SK-N-SH (cell line): ENCODE measurements around the gene RNGTT. TPM values are rescaled to one million over a fixed set of nuclear protein-coding genes. Genes with fewer than 3 reads are reported as not detected.
A peak's percentile ranks its signal among the peaks of the same experiment; 100 is the strongest.

Experiments used
- CTCF ChIA-PET: fragments of 300-600, 350-600 bp; formaldehyde crosslinking; extraction: SDS; loops from one replicate; lab custom pipeline; 2021; lab: Yijun Ruan, JAX
- POLR2A ChIA-PET: fragments of 350-600 bp; sonication (Branson Sonifier 250); formaldehyde crosslinking; extraction: SDS; loops from one replicate; lab custom pipeline; 2020; ENCODE audit warnings: antibody characterized with exemption, inconsistent platforms; lab: Yijun Ruan, JAX
- DNase-seq: peaks from one replicate; pipeline ENCODE4 v3.0.0; 2012
- H2AFZ ChIP-seq: fragments of 200-600 bp; sonication (generic); 2 replicates; pipeline ENCODE4 v1.8.1; 2016; ENCODE audit warnings: antibody characterized with exemption, mild to moderate bottlenecking, low read depth
- H3F3A ChIP-seq: fragments of 200-600 bp; sonication (generic); replicated peaks from 2 replicates; pipeline ENCODE3; 2016; ENCODE audit warnings: antibody characterized with exemption, mild to moderate bottlenecking; ENCODE audit not compliant: insufficient read depth
- H3K27ac ChIP-seq, 2 experiments: fragments of 200-500 bp in 1 of 2; fragments of 200-600 bp in 1 of 2; sonication (Bioruptor generic) in 1 of 2; sonication (generic), shearing (Covaris generic) in 1 of 2; 2 replicates each; pipeline versions ENCODE4 v1.5.1 to v1.6.1; 2014 to 2016; ENCODE audit warnings: low read depth in 2 of 2, inconsistent platforms in 1 of 2, low read length in 1 of 2, mild to moderate bottlenecking in 1 of 2, mixed read lengths in 1 of 2
- H3K27me3 ChIP-seq: fragments of 200-600 bp; sonication (generic), shearing (Covaris generic); 2 replicates; pipeline ENCODE4 v1.6.1; 2016; ENCODE audit warnings: mixed run types; ENCODE audit not compliant: insufficient read depth
- H3K36me3 ChIP-seq, 2 experiments: fragments of 200-500 bp in 1 of 2; fragments of 200-600 bp in 1 of 2; sonication (Bioruptor generic) in 1 of 2; sonication (generic) in 1 of 2; replicated peaks in 1 of 2; 2 replicates each; pipeline versions ENCODE3 to v1.5.1; 2014 to 2016; ENCODE audit warnings: low read length in 1 of 2, mild to moderate bottlenecking in 1 of 2; ENCODE audit not compliant: insufficient read depth in 2 of 2, control insufficient read depth in 1 of 2
- H3K4me1 ChIP-seq, 2 experiments: fragments of 200-500 bp in 1 of 2; fragments of 200-600 bp in 1 of 2; sonication (Bioruptor generic) in 1 of 2; sonication (generic), shearing (Covaris generic) in 1 of 2; 2 replicates each; pipeline versions ENCODE4 v1.5.1 to v1.6.1; 2014 to 2016; ENCODE audit warnings: low read depth in 1 of 2, low read length in 1 of 2, mixed run types in 1 of 2; ENCODE audit not compliant: insufficient read depth in 2 of 2, control insufficient read depth in 1 of 2
- H3K4me2 ChIP-seq: fragments of 200-600 bp; sonication (generic), shearing (Covaris generic); 2 replicates; pipeline ENCODE4 v1.6.1; 2017; ENCODE audit warnings: mixed run types
- H3K4me3 ChIP-seq, 2 experiments: fragments of 200-500 bp in 1 of 2; fragments of 200-600 bp in 1 of 2; sonication (Bioruptor generic) in 1 of 2; sonication (generic), shearing (Covaris generic) in 1 of 2; 2 replicates each; pipeline versions ENCODE4 v1.5.1 to v1.8.1; 2014 to 2016; ENCODE audit warnings: low read depth in 2 of 2, inconsistent platforms in 1 of 2, low read length in 1 of 2, mild to moderate bottlenecking in 1 of 2, mixed read lengths in 1 of 2, moderate library complexity in 1 of 2
- H3K79me2 ChIP-seq: fragments of 200-600 bp; sonication (generic); 2 replicates; pipeline ENCODE4 v1.8.1; 2017; ENCODE audit warnings: mild to moderate bottlenecking; ENCODE audit not compliant: insufficient read depth
- H3K9ac ChIP-seq: fragments of 200-600 bp; sonication (generic); 2 replicates; pipeline ENCODE4 v1.6.1; 2017; ENCODE audit warnings: mixed run types
- H3K9me2 ChIP-seq: fragments of 200-600 bp; sonication (generic); 2 replicates; pipeline ENCODE4 v1.6.1; 2017; ENCODE audit warnings: mixed run types
- H3K9me3 ChIP-seq: fragments of 200-600 bp; sonication (generic); 2 replicates; pipeline ENCODE4 v1.6.1; 2017; ENCODE audit warnings: mixed run types, mild to moderate bottlenecking, moderate library complexity
- H4K20me1 ChIP-seq: fragments of 200-600 bp; sonication (generic); 2 replicates; pipeline ENCODE4 v1.6.1; 2017; ENCODE audit warnings: mild to moderate bottlenecking, mixed run types; ENCODE audit not compliant: insufficient read depth
- EP300 ChIP-seq, 2 experiments: IDR thresholded peaks; 2 replicates each; pipeline versions ENCODE4 v1.4.0 to v1.6.1; 2012; ENCODE audit warnings: borderline replicate concordance in 1 of 2, low read depth in 1 of 2, low read length in 1 of 2
- EZH2phosphoT487 ChIP-seq: fragments of 200-600 bp; sonication (generic); IDR thresholded peaks from 2 replicates; pipeline ENCODE4 v1.6.1; 2017; ENCODE audit warnings: low read depth, mixed run types, mild to moderate bottlenecking, antibody characterized with exemption, moderate library complexity, borderline replicate concordance
- FOXM1 ChIP-seq: IDR thresholded peaks from 2 replicates; pipeline ENCODE4 v1.4.0; 2012; ENCODE audit warnings: low read depth, mild to moderate bottlenecking
- IRF3 ChIP-seq: fragments of 150-350 bp; IDR thresholded peaks from 2 replicates; pipeline ENCODE4 v1.6.1; 2016; ENCODE audit warnings: mild to moderate bottlenecking, low read depth, low read length
- JUND ChIP-seq: IDR thresholded peaks from 2 replicates; pipeline ENCODE4 v1.4.0; 2012
- MAX ChIP-seq: IDR thresholded peaks from 2 replicates; pipeline ENCODE4 v1.4.0; 2012; ENCODE audit warnings: low read depth
- MXI1 ChIP-seq: IDR thresholded peaks from 2 replicates; pipeline ENCODE4 v1.6.1; 2012; ENCODE audit warnings: mild to moderate bottlenecking, low read depth, low read length, improper control_type of control experiment
- NFIC ChIP-seq: IDR thresholded peaks from 2 replicates; pipeline ENCODE4 v1.4.0; 2012; ENCODE audit warnings: borderline replicate concordance
- RAD21 ChIP-seq: IDR thresholded peaks from 2 replicates; pipeline ENCODE4 v1.6.1; 2012; ENCODE audit warnings: mild to moderate bottlenecking, low read length
- SMC3 ChIP-seq: IDR thresholded peaks from 2 replicates; pipeline ENCODE4 v1.6.1; 2012; ENCODE audit warnings: low read depth, low read length, improper control_type of control experiment
- TAF1 ChIP-seq: IDR thresholded peaks from 2 replicates; pipeline ENCODE4 v1.6.1; 2012; ENCODE audit warnings: low read depth, mild to moderate bottlenecking, low read length, moderate library complexity, borderline replicate concordance
- TCF12 ChIP-seq: IDR thresholded peaks from 2 replicates; pipeline ENCODE4 v1.4.0; 2012
- TEAD4 ChIP-seq: IDR thresholded peaks from 2 replicates; pipeline ENCODE4 v1.4.0; 2012; ENCODE audit warnings: mild to moderate bottlenecking, borderline replicate concordance; ENCODE audit not compliant: insufficient read depth
- WGBS: methylation state at CpG from one replicate; pipeline ENCODE4 v1.1.6; 2017; ENCODE audit warnings: low lambda C conversion rate; 5-methylcytosine and 5-hydroxymethylcytosine counted together
- polyA plus RNA-seq, 3 experiments: library from polyadenylated mRNA; depleted of rRNA; stranded (reverse); fragments of >200 nt; gene quantifications; 2 replicates each; pipeline ENCODE4 v1.2.3, GENCODE V29; 2012
- TF ChIP-seq, protein P1 (sequence below): IDR thresholded peaks from 2 replicates; pipeline ENCODE4 v1.6.1; 2012; ENCODE audit warnings: mild to moderate bottlenecking, low read depth, low read length, moderate library complexity
- TF ChIP-seq, protein P2 (sequence below): fragments of 200-600 bp; sonication (generic); IDR thresholded peaks from 2 replicates; pipeline ENCODE4 v1.6.1; 2017; ENCODE audit warnings: antibody characterized with exemption, mild to moderate bottlenecking, moderate library complexity

Gene RNGTT
- polyA plus RNA-seq, 1 of the 3 experiments (the other 2 are of a cell fraction): 3.3 TPM

DNA sequence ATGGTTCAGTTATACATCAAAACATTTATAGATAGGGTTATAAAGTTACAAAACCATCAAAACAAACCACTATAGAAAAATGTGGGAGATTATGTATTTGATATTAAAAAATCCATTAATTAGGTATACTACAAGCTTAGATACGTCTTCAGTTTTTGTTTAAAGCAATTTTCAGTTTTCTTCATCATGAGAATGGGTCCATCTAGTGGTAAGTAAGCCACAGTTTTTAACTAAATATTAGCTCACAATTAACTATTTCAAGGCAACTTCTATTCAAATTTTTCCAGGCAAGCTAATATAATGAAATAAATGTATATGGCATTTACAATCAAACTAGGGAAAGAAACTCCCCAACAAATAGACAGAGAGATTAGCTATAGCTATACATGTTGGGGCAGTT is 44.4 kb downstream of the RNGTT start:
- H3K27ac ChIP-seq: no peak overlapping the region
- no peak overlapping the region for H2AFZ ChIP-seq
- peaks cover 4% of the 10 kb centered on the region; the same call in 1 of the 2 replicates for H3K79me2 ChIP-seq
- no peak overlapping the region for H3K9ac ChIP-seq
- H3K4me1 ChIP-seq: peaks cover 0 to 2% of the 10 kb centered on the region in 2 experiments; a peak in 3 of 4 replicates
- no peaks in the 10 kb centered on the region for H3K9me2 ChIP-seq
- no peak overlapping the region for H3K4me3 ChIP-seq
- no peaks in the 10 kb centered on the region for H4K20me1 ChIP-seq
- CTCF ChIA-PET: interaction anchor here (1.0 to 1.8 kb wide), 9 partner anchors 9 to 989 kb away, joined by 3 to 7 read pairs (median 3); no protein-coding TSS in a partner anchor
- H3K9me3 ChIP-seq: no peaks in the 10 kb centered on the region; the same call in 1 of the 2 replicates
- DNase-seq: no peak
- no peaks in the 10 kb centered on the region for H3K27me3 ChIP-seq
- H3F3A ChIP-seq: no peaks in the 10 kb centered on the region
- H3K36me3 ChIP-seq: peaks cover 2 to 14% of the 10 kb centered on the region in 2 experiments
- WGBS: 87% methylated on average over 1 of the region's 1 CpG
- POLR2A ChIA-PET: no interaction called here
- H3K4me2 ChIP-seq: no peak overlapping the region
- TF ChIP-seq, protein P1, sequence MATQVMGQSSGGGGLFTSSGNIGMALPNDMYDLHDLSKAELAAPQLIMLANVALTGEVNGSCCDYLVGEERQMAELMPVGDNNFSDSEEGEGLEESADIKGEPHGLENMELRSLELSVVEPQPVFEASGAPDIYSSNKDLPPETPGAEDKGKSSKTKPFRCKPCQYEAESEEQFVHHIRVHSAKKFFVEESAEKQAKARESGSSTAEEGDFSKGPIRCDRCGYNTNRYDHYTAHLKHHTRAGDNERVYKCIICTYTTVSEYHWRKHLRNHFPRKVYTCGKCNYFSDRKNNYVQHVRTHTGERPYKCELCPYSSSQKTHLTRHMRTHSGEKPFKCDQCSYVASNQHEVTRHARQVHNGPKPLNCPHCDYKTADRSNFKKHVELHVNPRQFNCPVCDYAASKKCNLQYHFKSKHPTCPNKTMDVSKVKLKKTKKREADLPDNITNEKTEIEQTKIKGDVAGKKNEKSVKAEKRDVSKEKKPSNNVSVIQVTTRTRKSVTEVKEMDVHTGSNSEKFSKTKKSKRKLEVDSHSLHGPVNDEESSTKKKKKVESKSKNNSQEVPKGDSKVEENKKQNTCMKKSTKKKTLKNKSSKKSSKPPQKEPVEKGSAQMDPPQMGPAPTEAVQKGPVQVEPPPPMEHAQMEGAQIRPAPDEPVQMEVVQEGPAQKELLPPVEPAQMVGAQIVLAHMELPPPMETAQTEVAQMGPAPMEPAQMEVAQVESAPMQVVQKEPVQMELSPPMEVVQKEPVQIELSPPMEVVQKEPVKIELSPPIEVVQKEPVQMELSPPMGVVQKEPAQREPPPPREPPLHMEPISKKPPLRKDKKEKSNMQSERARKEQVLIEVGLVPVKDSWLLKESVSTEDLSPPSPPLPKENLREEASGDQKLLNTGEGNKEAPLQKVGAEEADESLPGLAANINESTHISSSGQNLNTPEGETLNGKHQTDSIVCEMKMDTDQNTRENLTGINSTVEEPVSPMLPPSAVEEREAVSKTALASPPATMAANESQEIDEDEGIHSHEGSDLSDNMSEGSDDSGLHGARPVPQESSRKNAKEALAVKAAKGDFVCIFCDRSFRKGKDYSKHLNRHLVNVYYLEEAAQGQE: no peak
- TF ChIP-seq TAF1 (no peak), FOXM1 (no peak), MAX (no peak), RAD21 (peak; percentile 32; the same call in 1 of the 2 replicates), SMC3 (no peak), JUND (no peak), TEAD4 (no peak), EZH2phosphoT487 (no peak)
- TF ChIP-seq, protein P2, sequence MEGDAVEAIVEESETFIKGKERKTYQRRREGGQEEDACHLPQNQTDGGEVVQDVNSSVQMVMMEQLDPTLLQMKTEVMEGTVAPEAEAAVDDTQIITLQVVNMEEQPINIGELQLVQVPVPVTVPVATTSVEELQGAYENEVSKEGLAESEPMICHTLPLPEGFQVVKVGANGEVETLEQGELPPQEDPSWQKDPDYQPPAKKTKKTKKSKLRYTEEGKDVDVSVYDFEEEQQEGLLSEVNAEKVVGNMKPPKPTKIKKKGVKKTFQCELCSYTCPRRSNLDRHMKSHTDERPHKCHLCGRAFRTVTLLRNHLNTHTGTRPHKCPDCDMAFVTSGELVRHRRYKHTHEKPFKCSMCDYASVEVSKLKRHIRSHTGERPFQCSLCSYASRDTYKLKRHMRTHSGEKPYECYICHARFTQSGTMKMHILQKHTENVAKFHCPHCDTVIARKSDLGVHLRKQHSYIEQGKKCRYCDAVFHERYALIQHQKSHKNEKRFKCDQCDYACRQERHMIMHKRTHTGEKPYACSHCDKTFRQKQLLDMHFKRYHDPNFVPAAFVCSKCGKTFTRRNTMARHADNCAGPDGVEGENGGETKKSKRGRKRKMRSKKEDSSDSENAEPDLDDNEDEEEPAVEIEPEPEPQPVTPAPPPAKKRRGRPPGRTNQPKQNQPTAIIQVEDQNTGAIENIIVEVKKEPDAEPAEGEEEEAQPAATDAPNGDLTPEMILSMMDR: peak; percentile 55

GRCh38 chr6:88916615-88917208 is 46.7 kb downstream of the RNGTT start:
- Histone ChIP-seq H3K9ac (no peak overlapping the region), H3K27me3 (no peaks in the 10 kb centered on the region), H2AFZ (no peak overlapping the region), H3K9me2 (no peaks in the 10 kb centered on the region), H3K79me2 (peaks cover 20% of the 10 kb centered on the region; the same call in 1 of the 2 replicates), H3K27ac (no peak overlapping the region), H3F3A (no peaks in the 10 kb centered on the region), H3K4me1 (peaks cover 0 to 3% of the 10 kb centered on the region in 2 experiments; a peak in 2 of 4 replicates), H3K36me3 (peaks cover 0 to 5% of the 10 kb centered on the region in 2 experiments), H3K4me2 (no peak overlapping the region), H3K9me3 (no peaks in the 10 kb centered on the region; the same call in 1 of the 2 replicates), H3K4me3 (no peak overlapping the region), H4K20me1 (no peaks in the 10 kb centered on the region)
- CTCF ChIA-PET: no interaction called here
- no peak for DNase-seq
- POLR2A ChIA-PET: no interaction called here
- WGBS: 90% methylated on average over 1 of the region's 1 CpG
- TF ChIP-seq EP300 (IDR thresholded peaks at IDR 0.05; ENCODE audit: borderline replicate concordance in 1 of 2, low read depth in 1 of 2, low read length in 1 of 2) (no peak), MXI1 (no peak), IRF3 (no peak), NFIC (no peak), SMC3 (no peak), TCF12 (no peak)
- TF ChIP-seq, protein P1: no peak
